ENCODE measurements around the gene WASL. TPM values are rescaled to one million over a fixed set of nuclear protein-coding genes. Genes with fewer than 3 reads are reported as not detected.

Gene WASL
- total and polyA plus RNA-seq, 10 of the 15 experiments (the other 5 are each of a cell fraction or from before 2014, with no cell fraction given): 2.0 to 6.4 (median 3.5) TPM

DNA sequence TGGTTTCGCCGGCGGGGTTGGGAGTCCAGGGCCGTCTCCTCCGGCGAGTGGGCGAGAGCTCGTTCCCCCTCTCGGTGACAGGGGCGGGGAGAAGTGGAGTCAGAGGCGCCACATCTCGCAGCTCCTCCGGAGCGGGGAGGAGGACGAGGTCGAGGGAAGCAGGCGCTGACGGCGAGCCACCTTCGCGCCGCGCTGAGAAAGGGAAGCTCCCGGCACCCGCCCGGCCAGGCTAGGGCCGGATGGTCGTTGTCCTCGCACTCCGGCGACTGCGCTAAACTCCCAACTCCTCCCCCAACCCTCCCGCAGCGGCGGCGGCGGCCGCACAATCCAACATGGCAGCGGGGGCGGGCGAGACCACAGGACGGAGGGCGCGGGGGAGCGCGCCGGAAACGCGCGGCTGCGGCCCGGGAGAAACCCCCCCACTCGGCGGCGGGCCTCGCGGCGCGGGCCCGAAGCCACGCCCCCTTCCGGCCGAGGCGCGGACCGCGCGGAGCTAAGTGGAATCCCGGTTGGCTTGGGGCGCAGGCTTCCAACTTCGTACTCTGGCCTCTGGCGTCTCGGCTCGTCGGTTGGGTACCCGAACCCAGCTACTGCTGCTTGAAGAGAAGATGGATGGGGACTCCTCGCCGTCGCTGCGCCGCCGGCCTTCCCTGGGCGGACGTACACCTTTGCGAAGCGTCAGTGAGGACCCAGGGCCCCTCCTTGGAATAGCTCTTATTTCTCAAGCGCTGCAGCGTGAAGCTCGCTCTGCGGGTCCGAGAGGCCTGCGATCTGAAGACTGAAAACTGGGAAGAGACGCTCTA is at the start of gene WASL (continued):
- TF ChIP-seq ZNF217 (IDR thresholded peaks at IDR 0.05) (peak; percentile 51; the same call in 1 of the 2 replicates), RAD21 (IDR thresholded peaks at IDR 0.05; ENCODE audit: insufficient read depth, low read depth, low read length) (no peak), CHD2 (IDR thresholded peaks at IDR 0.05; ENCODE audit: borderline replicate concordance, low read depth, low read length) (peak; percentile 51; the same call in 1 of the 2 replicates), EP300 (IDR thresholded peaks at IDR 0.05; ENCODE audit: borderline replicate concordance in 1 of 2, control insufficient read depth in 1 of 2, low read depth in 2 of 2, low read length in 2 of 2) (peak; percentile 51; a peak in 2 of 4 replicates), STAT3 (IDR thresholded peaks at IDR 0.05; ENCODE audit: low read depth, low read length) (no peak), TCF3 (IDR thresholded peaks at IDR 0.05; ENCODE audit: borderline replicate concordance, insufficient read depth, low read depth, low read length) (peak; percentile 65; the same call in 1 of the 2 replicates), NR2C2 (IDR thresholded peaks at IDR 0.05; ENCODE audit: borderline replicate concordance, control insufficient read depth, insufficient read length, low read depth) (no peak), SUPT20H (IDR thresholded peaks at IDR 0.05; ENCODE audit: borderline replicate concordance, control insufficient read depth, low read depth, low read length) (no peak), SREBF1 (IDR thresholded peaks at IDR 0.05; ENCODE audit: low read length) (peak; percentile 89), TBL1XR1 (IDR thresholded peaks at IDR 0.05; ENCODE audit: low read depth, low read length) (peak; percentile 72; the same call in 1 of the 2 replicates), FOXK2 (IDR thresholded peaks at IDR 0.05) (no peak), BHLHE40 (IDR thresholded peaks at IDR 0.05; ENCODE audit: borderline replicate concordance in 1 of 2, low read depth in 2 of 2, low read length in 1 of 2) (peak; percentile 96 to 97), NFYA (IDR thresholded peaks at IDR 0.05; ENCODE audit: borderline replicate concordance, low read depth, low read length) (no peak), NFYB (IDR thresholded peaks at IDR 0.05; ENCODE audit: insufficient read depth, low read depth, low read length) (no peak), KDM1A (IDR thresholded peaks at IDR 0.05; ENCODE audit: borderline replicate concordance) (no peak), SIX5 (IDR thresholded peaks at IDR 0.05; ENCODE audit: low read depth, low read length, severe bottlenecking) (peak; percentile 52), SP1 (IDR thresholded peaks at IDR 0.05; ENCODE audit: low read depth, low read length) (peak; percentile 83)
- TF ChIP-seq, protein P1, sequence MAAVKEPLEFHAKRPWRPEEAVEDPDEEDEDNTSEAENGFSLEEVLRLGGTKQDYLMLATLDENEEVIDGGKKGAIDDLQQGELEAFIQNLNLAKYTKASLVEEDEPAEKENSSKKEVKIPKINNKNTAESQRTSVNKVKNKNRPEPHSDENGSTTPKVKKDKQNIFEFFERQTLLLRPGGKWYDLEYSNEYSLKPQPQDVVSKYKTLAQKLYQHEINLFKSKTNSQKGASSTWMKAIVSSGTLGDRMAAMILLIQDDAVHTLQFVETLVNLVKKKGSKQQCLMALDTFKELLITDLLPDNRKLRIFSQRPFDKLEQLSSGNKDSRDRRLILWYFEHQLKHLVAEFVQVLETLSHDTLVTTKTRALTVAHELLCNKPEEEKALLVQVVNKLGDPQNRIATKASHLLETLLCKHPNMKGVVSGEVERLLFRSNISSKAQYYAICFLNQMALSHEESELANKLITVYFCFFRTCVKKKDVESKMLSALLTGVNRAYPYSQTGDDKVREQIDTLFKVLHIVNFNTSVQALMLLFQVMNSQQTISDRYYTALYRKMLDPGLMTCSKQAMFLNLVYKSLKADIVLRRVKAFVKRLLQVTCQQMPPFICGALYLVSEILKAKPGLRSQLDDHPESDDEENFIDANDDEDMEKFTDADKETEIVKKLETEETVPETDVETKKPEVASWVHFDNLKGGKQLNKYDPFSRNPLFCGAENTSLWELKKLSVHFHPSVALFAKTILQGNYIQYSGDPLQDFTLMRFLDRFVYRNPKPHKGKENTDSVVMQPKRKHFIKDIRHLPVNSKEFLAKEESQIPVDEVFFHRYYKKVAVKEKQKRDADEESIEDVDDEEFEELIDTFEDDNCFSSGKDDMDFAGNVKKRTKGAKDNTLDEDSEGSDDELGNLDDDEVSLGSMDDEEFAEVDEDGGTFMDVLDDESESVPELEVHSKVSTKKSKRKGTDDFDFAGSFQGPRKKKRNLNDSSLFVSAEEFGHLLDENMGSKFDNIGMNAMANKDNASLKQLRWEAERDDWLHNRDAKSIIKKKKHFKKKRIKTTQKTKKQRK (IDR thresholded peaks at IDR 0.05; ENCODE audit: low read depth, low read length): no peak
- TF ChIP-seq, protein P2, sequence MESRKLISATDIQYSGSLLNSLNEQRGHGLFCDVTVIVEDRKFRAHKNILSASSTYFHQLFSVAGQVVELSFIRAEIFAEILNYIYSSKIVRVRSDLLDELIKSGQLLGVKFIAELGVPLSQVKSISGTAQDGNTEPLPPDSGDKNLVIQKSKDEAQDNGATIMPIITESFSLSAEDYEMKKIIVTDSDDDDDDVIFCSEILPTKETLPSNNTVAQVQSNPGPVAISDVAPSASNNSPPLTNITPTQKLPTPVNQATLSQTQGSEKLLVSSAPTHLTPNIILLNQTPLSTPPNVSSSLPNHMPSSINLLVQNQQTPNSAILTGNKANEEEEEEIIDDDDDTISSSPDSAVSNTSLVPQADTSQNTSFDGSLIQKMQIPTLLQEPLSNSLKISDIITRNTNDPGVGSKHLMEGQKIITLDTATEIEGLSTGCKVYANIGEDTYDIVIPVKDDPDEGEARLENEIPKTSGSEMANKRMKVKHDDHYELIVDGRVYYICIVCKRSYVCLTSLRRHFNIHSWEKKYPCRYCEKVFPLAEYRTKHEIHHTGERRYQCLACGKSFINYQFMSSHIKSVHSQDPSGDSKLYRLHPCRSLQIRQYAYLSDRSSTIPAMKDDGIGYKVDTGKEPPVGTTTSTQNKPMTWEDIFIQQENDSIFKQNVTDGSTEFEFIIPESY (IDR thresholded peaks at IDR 0.05): no peak
- TF ChIP-seq, protein P3, sequence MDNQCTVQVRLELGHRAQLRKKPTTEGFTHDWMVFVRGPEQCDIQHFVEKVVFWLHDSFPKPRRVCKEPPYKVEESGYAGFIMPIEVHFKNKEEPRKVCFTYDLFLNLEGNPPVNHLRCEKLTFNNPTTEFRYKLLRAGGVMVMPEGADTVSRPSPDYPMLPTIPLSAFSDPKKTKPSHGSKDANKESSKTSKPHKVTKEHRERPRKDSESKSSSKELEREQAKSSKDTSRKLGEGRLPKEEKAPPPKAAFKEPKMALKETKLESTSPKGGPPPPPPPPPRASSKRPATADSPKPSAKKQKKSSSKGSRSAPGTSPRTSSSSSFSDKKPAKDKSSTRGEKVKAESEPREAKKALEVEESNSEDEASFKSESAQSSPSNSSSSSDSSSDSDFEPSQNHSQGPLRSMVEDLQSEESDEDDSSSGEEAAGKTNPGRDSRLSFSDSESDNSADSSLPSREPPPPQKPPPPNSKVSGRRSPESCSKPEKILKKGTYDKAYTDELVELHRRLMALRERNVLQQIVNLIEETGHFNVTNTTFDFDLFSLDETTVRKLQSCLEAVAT (IDR thresholded peaks at IDR 0.05): peak; percentile 31; the same call in 1 of the 2 replicates
- TF ChIP-seq, protein P4, sequence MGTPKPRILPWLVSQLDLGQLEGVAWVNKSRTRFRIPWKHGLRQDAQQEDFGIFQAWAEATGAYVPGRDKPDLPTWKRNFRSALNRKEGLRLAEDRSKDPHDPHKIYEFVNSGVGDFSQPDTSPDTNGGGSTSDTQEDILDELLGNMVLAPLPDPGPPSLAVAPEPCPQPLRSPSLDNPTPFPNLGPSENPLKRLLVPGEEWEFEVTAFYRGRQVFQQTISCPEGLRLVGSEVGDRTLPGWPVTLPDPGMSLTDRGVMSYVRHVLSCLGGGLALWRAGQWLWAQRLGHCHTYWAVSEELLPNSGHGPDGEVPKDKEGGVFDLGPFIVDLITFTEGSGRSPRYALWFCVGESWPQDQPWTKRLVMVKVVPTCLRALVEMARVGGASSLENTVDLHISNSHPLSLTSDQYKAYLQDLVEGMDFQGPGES (IDR thresholded peaks at IDR 0.05): no peak
